Calu3 (cell line): ENCODE results near the gene KCNC4. TPM values are rescaled to one million over a fixed set of nuclear protein-coding genes. Genes with fewer than 3 reads are reported as not detected.

Experiments
- BruUV-seq: library from RNA; stranded (reverse); fragments of 400-500 nt; replicated peaks from 2 replicates; lab custom pipeline; 2021; lab: Mats Ljungman, UMichigan
- CTCF ChIA-PET: fragments of 300-600 bp; sonication (Branson Sonifier 250); formaldehyde crosslinking; loops from one replicate; lab custom pipeline; 2022; ENCODE audit warnings: antibody characterized with exemption; lab: Charles Lee
- DNase-seq: peaks from one replicate; pipeline ENCODE4 v3.0.0; 2022
- H3K27ac Mint-ChIP-seq: one replicate; pipeline ENCODE4 v1.8.0; 2022; ENCODE audit warnings: mixed read lengths; ENCODE audit not compliant: unreplicated experiment
- H3K27me3 Mint-ChIP-seq: one replicate; pipeline ENCODE4 v1.8.0; 2022; ENCODE audit warnings: mixed read lengths; ENCODE audit not compliant: unreplicated experiment
- H3K36me3 Mint-ChIP-seq: one replicate; pipeline ENCODE4 v1.8.0; 2022; ENCODE audit warnings: mild to moderate bottlenecking, moderate library complexity, mixed read lengths; ENCODE audit not compliant: insufficient read depth, unreplicated experiment
- H3K4me1 Mint-ChIP-seq: one replicate; pipeline ENCODE4 v1.8.0; 2022; ENCODE audit warnings: mild to moderate bottlenecking, low read depth, mixed read lengths; ENCODE audit not compliant: unreplicated experiment
- H3K4me3 Mint-ChIP-seq: one replicate; pipeline ENCODE4 v1.8.0; 2022; ENCODE audit warnings: mild to moderate bottlenecking, low read depth, moderate library complexity, mixed read lengths; ENCODE audit not compliant: unreplicated experiment
- H3K9me3 Mint-ChIP-seq: one replicate; pipeline ENCODE4 v1.8.0; 2022; ENCODE audit warnings: low read depth, mixed read lengths; ENCODE audit not compliant: unreplicated experiment
- CTCF ChIP-seq: fragments of 200-600 bp; IDR thresholded peaks from one replicate; pipeline ENCODE4 v1.8.0; 2022; ENCODE audit warnings: antibody characterized with exemption; ENCODE audit not compliant: unreplicated experiment
- intact Hi-C: fragments of 100-400 bp; cut with micrococcal nuclease; formaldehyde crosslinking; loops from one replicate; pipeline ENCODE4 v1.10.0; 2022; ENCODE audit not compliant: unreplicated experiment
- total RNA-seq: library from RNA; stranded (reverse); gene quantifications from 2 replicates; pipeline ENCODE4 v1.2.3, GENCODE V29; 2022

The KCNC4 gene
- total RNA-seq, 1 experiment from 2014 or later, result 24.3 TPM

- Mint-ChIP-seq H3K36me3 (no peaks in the 10 kb centered on the region), H3K9me3 (no peaks in the 10 kb centered on the region), H3K4me3 (no peak overlapping the region), H3K4me1 (peaks cover 15% of the 10 kb centered on the region), H3K27me3 (no peaks in the 10 kb centered on the region), H3K27ac (no peak overlapping the region)
- CTCF ChIA-PET, result no interaction called here
- no peak for DNase-seq
- TF ChIP-seq CTCF, result no peak
- no TSS peak for BruUV-seq
- intact Hi-C loops, result no loop called here
These were observed 13.0 kb downstream of the KCNC4 start for GRCh38 chr1:110223127-110223526.

GRCh38 chr1:110223581-110223980 lies 13.5 kb downstream of the KCNC4 start:
- CTCF ChIA-PET, result no interaction called here
- no peak for DNase-seq
- Mint-ChIP-seq H3K4me3 (no peak overlapping the region), H3K4me1 (peaks cover 15% of the 10 kb centered on the region), H3K27ac (no peak overlapping the region), H3K27me3 (no peaks in the 10 kb centered on the region), H3K36me3 (no peaks in the 10 kb centered on the region), H3K9me3 (no peaks in the 10 kb centered on the region)
- intact Hi-C loops, result no loop called here
- TF ChIP-seq CTCF, result no peak
- BruUV-seq, result no TSS peak

- no peak for DNase-seq
- H3K27me3 Mint-ChIP-seq, result no peaks in the 10 kb centered on the region
- no peak for TF ChIP-seq CTCF
- intact Hi-C loops, result no loop called here
- BruUV-seq, result no TSS peak
- no peak overlapping the region for H3K27ac Mint-ChIP-seq
- H3K4me3 Mint-ChIP-seq, result no peak overlapping the region
- H3K36me3 Mint-ChIP-seq, result peaks cover 5% of the 10 kb centered on the region
- peaks cover 14% of the 10 kb centered on the region for H3K4me1 Mint-ChIP-seq
- H3K9me3 Mint-ChIP-seq, result no peaks in the 10 kb centered on the region
- CTCF ChIA-PET, result no interaction called here
These were observed 14.3 kb downstream of the KCNC4 start for GRCh38 chr1:110224240-110224995.

GRCh38 chr1:110225212-110225611 lies 15.1 kb downstream of the KCNC4 start:
- intact Hi-C loops, result no loop called here
- BruUV-seq, result no TSS peak
- Mint-ChIP-seq H3K36me3 (peaks cover 7% of the 10 kb centered on the region), H3K9me3 (no peaks in the 10 kb centered on the region), H3K4me1 (peaks cover 6% of the 10 kb centered on the region), H3K4me3 (no peak overlapping the region), H3K27me3 (no peaks in the 10 kb centered on the region), H3K27ac (no peak overlapping the region)
- no peak for DNase-seq
- no peak for TF ChIP-seq CTCF
- CTCF ChIA-PET, result no interaction called here
